ENCODE measurements around the gene PDLIM4. TPM values are rescaled to one million over a fixed set of nuclear protein-coding genes. Genes with fewer than 3 reads are reported as not detected.

Gene PDLIM4
- total and polyA plus RNA-seq, 11 donors: 2.4 to 16.9 (median 8.1) TPM

- 90 to 94% (median 93%) methylated on average over 11 to 14 of the region's 14 CpGs for WGBS, 4 donors
- DNase-seq (no peak), ATAC-seq (no peak)
- TF ChIP-seq POLR2A (IDR thresholded peaks at IDR 0.05): no peak
- TF ChIP-seq CTCF (IDR thresholded peaks at IDR 0.05): no peak
- Histone ChIP-seq H3K9me3 (no peaks in the 10 kb centered on the region), H3K4me3 (no peak overlapping the region), H3K36me3 (no peaks in the 10 kb centered on the region), H3K27me3 (no peaks in the 10 kb centered on the region), H3K4me1 (peaks cover 0 to 7% (median 0%) of the 10 kb centered on the region in 12 donors), H3K27ac (no peak overlapping the region)
- intact Hi-C loops (cut with DNase I): loop anchor here in 5 of 10 donors (5.0 to 10.0 kb wide), 6 partner anchors 37 to 231 kb away; no protein-coding TSS in a partner anchor
These were observed 16.7 kb downstream of the PDLIM4 start for GRCh38 chr5:132274050-132274792.

DNA sequence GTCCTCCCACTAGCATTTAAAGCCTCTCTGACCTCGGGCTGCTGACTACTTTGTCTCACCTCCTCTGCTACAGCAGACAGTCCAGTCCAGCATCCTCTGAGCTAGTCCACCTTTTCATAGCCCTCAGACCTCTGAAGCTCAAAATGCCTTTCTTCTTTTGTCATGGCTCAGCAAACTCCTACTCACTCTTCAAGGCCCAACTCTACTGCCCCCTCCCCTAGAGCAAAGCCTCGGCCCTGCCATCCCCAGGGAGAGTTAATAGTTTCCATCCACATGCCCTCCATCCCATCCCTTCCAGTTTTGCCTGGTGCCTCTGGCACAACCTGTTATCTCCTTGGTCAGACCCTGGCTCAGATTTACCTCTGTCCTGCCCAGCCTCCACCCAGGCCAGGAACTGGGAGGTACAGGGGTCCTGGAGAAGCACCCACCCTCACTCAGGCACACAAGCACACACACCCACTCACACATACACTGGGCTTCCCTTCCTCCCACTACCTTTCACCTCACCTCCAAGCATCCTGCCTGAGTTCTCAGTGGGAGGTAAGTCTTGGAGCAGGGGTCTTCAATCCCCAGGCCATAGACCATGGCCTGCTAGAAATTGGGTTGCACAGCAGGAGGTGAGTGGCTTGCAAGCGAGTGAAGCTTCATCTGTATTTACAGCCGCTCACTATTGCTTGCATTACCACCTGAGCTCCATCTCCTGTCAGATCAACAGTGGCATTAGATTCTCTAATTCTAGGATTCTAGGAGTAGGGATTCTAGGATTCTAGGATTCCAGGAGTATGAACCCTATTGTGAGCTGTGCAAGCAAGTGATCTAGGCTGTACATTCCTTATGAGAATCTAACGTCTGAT is 18.1 kb downstream of the PDLIM4 start:
- WGBS, 4 donors: 85 to 89% (median 87%) methylated on average over 5 of the region's 5 CpGs
- TF ChIP-seq POLR2A (IDR thresholded peaks at IDR 0.05) (no peak), CTCF (IDR thresholded peaks at IDR 0.05) (no peak)
- intact Hi-C loops (cut with DNase I): loop anchor here in 2 of 10 donors (10.0 kb wide), 2 partner anchors 91 to 229 kb away; no protein-coding TSS in a partner anchor
- DNase-seq: no peak
- Histone ChIP-seq H3K27ac (no peak overlapping the region), H3K27me3 (no peaks in the 10 kb centered on the region), H3K9me3 (no peaks in the 10 kb centered on the region), H3K4me1 (peaks cover 0 to 7% (median 0%) of the 10 kb centered on the region in 12 donors), H3K36me3 (no peaks in the 10 kb centered on the region), H3K4me3 (no peak overlapping the region)
- no peak for ATAC-seq

DNA sequence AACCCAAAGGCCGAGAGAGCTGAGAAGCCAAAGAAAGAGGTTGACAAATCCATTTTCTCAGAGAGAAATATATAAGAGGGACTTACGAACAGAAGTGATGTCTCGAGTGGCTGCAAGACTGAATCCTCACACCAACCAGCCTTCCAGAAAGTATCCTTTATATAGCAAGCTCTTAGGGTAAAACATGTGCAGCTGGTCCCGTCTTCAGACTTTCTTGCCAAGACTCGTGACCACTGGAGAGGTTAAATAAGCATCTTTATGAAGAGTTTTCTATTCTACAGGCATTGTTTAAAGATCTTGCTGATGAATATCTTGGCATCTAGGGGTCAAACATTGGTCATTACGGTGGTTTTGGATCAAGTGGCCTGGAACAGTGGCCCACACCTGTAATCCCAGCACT is 19.8 kb downstream of the PDLIM4 start:
- Histone ChIP-seq H3K27me3 (no peaks in the 10 kb centered on the region), H3K4me1 (peaks cover 0 to 7% (median 0%) of the 10 kb centered on the region in 12 donors), H3K36me3 (no peaks in the 10 kb centered on the region), H3K4me3 (no peak overlapping the region), H3K27ac (no peak overlapping the region), H3K9me3 (no peaks in the 10 kb centered on the region)
- 80 to 90% (median 89%) methylated on average over 6 of the region's 6 CpGs for WGBS, 4 donors
- no peak for ATAC-seq
- intact Hi-C loops (cut with DNase I): loop anchor here in 2 of 10 donors (10.0 kb wide), 2 partner anchors 92 to 228 kb away; no protein-coding TSS in a partner anchor
- no peak for DNase-seq
- TF ChIP-seq CTCF (IDR thresholded peaks at IDR 0.05) (no peak), POLR2A (IDR thresholded peaks at IDR 0.05) (no peak)

All from heart left ventricle (tissue), 16 donors.